Measurements from ENCODE around the gene RPS6KA2.

The RPS6KA2 gene

GRCh38 chr6:166663568-166663967 lies 36.5 kb upstream of the RPS6KA2 start:
- H3K9ac ChIP-seq (ENCODE audit: low read length) = no peak overlapping the region
- no peak overlapping the region for H3K4me3 ChIP-seq (ENCODE audit: low read length)
- peaks cover 5% of the 10 kb centered on the region for H3K27me3 ChIP-seq (ENCODE audit: control insufficient read depth, insufficient read depth, low read length)
- H3K36me3 ChIP-seq (ENCODE audit: control insufficient read depth, insufficient read depth, low read length) = no peaks in the 10 kb centered on the region
- no peaks in the 10 kb centered on the region for H3K9me3 ChIP-seq (ENCODE audit: control insufficient read depth, low read length)
- no peaks in the 10 kb centered on the region for H3K4me1 ChIP-seq (ENCODE audit: control insufficient read depth, insufficient read depth, low read length)

DNA sequence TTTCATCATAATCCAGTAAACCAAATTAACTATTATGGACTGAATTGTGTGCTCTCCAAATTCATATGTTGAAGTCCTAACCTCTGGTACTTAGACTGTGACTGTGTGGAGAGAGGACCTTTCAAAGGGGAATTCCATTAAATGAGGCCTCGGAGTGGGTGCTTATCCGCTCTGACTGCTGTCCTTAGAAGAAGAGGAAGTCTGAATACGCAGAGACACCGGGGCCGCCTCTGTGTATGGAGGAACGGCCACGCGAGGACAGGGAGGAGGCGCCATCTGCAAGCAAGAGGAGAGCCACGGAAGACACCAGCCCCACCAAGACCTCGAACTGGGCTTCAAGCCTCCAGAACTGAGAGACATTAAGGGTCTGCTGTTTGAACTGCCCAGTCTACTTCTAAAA lies 35.6 kb upstream of the RPS6KA2 start:
- no peaks in the 10 kb centered on the region for H3K4me1 ChIP-seq (ENCODE audit: control insufficient read depth, insufficient read depth, low read length)

GRCh38 chr6:166661327-166662085 lies 34.5 kb upstream of the RPS6KA2 start:
- peaks cover 5% of the 10 kb centered on the region for H3K4me1 ChIP-seq (ENCODE audit: control insufficient read depth, insufficient read depth, low read length)
- H3K27me3 ChIP-seq (ENCODE audit: control insufficient read depth, insufficient read depth, low read length) = peaks cover 13% of the 10 kb centered on the region
- H3K36me3 ChIP-seq (ENCODE audit: control insufficient read depth, insufficient read depth, low read length) = no peaks in the 10 kb centered on the region
- no peak overlapping the region for H3K9ac ChIP-seq (ENCODE audit: low read length)
- H3K9me3 ChIP-seq (ENCODE audit: control insufficient read depth, low read length) = no peaks in the 10 kb centered on the region
- no peak overlapping the region for H3K4me3 ChIP-seq (ENCODE audit: low read length)

More for the DNA sequence above, 35.6 kb upstream of the RPS6KA2 start:
- Histone ChIP-seq H3K36me3 (ENCODE audit: control insufficient read depth, insufficient read depth, low read length) (no peaks in the 10 kb centered on the region), H3K9me3 (ENCODE audit: control insufficient read depth, low read length) (no peaks in the 10 kb centered on the region), H3K4me3 (ENCODE audit: low read length) (no peak overlapping the region), H3K27me3 (ENCODE audit: control insufficient read depth, insufficient read depth, low read length) (peaks cover 7% of the 10 kb centered on the region), H3K9ac (ENCODE audit: low read length) (no peak overlapping the region)

GRCh38 chr6:166660157-166660688 lies 33.2 kb upstream of the RPS6KA2 start:
- H3K9ac ChIP-seq (ENCODE audit: low read length) = no peak overlapping the region
- H3K36me3 ChIP-seq (ENCODE audit: control insufficient read depth, insufficient read depth, low read length) = no peaks in the 10 kb centered on the region
- H3K4me1 ChIP-seq (ENCODE audit: control insufficient read depth, insufficient read depth, low read length) = peaks cover 8% of the 10 kb centered on the region
- H3K27me3 ChIP-seq (ENCODE audit: control insufficient read depth, insufficient read depth, low read length) = peaks cover 25% of the 10 kb centered on the region
- no peak overlapping the region for H3K4me3 ChIP-seq (ENCODE audit: low read length)
- no peaks in the 10 kb centered on the region for H3K9me3 ChIP-seq (ENCODE audit: control insufficient read depth, low read length)

GRCh38 chr6:166659581-166659980 lies 32.5 kb upstream of the RPS6KA2 start:
- Histone ChIP-seq H3K9me3 (ENCODE audit: control insufficient read depth, low read length) (no peaks in the 10 kb centered on the region), H3K4me1 (ENCODE audit: control insufficient read depth, insufficient read depth, low read length) (peaks cover 8% of the 10 kb centered on the region)

DNA sequence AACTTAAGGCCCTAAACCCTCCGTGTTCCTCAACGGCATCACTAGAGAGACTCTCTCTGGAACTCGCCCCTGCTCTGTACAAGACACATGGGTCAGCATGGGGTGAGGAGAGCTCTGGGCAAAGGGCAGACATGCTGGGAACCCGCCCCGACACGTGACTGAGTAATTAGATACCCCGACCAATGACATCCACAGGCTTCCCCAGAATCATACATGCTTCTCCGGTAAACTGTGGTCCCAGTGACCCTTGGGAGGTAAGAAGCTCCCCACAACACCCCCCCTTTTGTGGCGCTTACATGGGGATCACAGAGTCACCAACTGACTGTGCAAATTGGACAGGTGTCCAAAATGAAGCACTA lies 31.7 kb upstream of the RPS6KA2 start:
- Histone ChIP-seq H3K4me1 (ENCODE audit: control insufficient read depth, insufficient read depth, low read length) (peaks cover 8% of the 10 kb centered on the region), H3K9me3 (ENCODE audit: control insufficient read depth, low read length) (no peaks in the 10 kb centered on the region), H3K27me3 (ENCODE audit: control insufficient read depth, insufficient read depth, low read length) (peaks cover 25% of the 10 kb centered on the region), H3K9ac (ENCODE audit: low read length) (no peak overlapping the region), H3K36me3 (ENCODE audit: control insufficient read depth, insufficient read depth, low read length) (no peaks in the 10 kb centered on the region), H3K4me3 (ENCODE audit: low read length) (no peak overlapping the region)

More at GRCh38 chr6:166659581-166659980, 32.5 kb upstream of the RPS6KA2 start:
- Histone ChIP-seq H3K27me3 (ENCODE audit: control insufficient read depth, insufficient read depth, low read length) (peaks cover 25% of the 10 kb centered on the region), H3K9ac (ENCODE audit: low read length) (no peak overlapping the region), H3K4me3 (ENCODE audit: low read length) (no peak overlapping the region), H3K36me3 (ENCODE audit: control insufficient read depth, insufficient read depth, low read length) (no peaks in the 10 kb centered on the region)

DNA sequence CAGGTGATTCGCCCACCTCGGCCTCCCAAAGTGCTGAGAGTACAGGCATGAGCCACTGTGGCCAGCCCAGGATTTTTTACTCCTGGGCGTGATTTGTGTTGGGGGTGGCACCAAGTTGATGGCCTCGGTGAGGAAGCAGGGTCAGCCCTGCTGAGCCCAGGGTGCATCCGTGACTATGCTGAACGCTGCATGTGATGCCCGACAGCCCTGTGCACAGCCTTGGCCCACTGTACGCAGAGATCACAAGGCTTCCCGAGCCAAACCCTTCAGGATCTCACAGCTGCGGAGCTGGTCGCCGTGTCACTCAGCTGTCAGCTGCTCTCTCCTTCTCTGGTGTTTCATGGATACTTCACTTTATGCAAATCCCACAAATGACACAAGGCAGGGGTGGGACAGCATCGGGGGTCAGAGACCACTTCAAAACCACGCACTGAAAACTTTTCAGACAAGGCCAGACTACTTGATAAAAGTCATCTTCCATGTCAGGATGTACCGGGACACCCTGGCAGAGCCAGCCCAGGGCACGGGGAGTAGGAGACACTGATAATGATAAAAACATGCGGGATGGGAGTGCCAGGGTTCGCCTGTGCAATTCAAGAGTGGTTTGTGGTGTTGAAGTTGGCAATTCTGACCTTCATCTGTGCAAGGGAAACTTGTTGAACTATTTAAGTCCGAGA lies 31.2 kb upstream of the RPS6KA2 start:
- H3K4me3 ChIP-seq (ENCODE audit: low read length) = no peak overlapping the region
- peaks cover 8% of the 10 kb centered on the region for H3K4me1 ChIP-seq (ENCODE audit: control insufficient read depth, insufficient read depth, low read length)
- peaks cover 25% of the 10 kb centered on the region for H3K27me3 ChIP-seq (ENCODE audit: control insufficient read depth, insufficient read depth, low read length)
- no peaks in the 10 kb centered on the region for H3K36me3 ChIP-seq (ENCODE audit: control insufficient read depth, insufficient read depth, low read length)
- H3K9me3 ChIP-seq (ENCODE audit: control insufficient read depth, low read length) = no peaks in the 10 kb centered on the region
- no peak overlapping the region for H3K9ac ChIP-seq (ENCODE audit: low read length)

DNA sequence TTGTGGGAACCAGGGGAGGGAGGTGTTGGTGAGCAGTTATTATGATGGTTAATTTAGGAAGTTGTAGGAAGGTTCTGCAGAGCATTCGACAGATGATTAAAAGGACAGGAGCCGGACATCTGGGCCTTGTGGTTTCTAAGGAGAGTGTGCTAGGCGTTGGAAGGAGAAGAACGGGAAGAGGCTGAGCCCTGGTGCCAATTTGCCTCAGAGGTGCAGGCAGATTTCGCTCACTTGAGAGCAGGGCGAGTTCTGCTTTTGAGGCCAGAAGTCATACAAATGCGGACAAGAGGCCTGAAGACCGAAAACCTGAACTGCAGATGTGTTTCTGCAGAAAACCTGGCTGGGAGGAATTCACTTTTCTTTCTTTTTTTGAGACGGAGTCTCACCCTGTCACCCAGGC lies 30.5 kb upstream of the RPS6KA2 start:
- no peak overlapping the region for H3K9ac ChIP-seq (ENCODE audit: low read length)
- no peaks in the 10 kb centered on the region for H3K36me3 ChIP-seq (ENCODE audit: control insufficient read depth, insufficient read depth, low read length)
- no peak overlapping the region for H3K4me3 ChIP-seq (ENCODE audit: low read length)
- H3K9me3 ChIP-seq (ENCODE audit: control insufficient read depth, low read length) = no peaks in the 10 kb centered on the region
- peaks cover 8% of the 10 kb centered on the region for H3K4me1 ChIP-seq (ENCODE audit: control insufficient read depth, insufficient read depth, low read length)
- peaks cover 25% of the 10 kb centered on the region for H3K27me3 ChIP-seq (ENCODE audit: control insufficient read depth, insufficient read depth, low read length)

DNA sequence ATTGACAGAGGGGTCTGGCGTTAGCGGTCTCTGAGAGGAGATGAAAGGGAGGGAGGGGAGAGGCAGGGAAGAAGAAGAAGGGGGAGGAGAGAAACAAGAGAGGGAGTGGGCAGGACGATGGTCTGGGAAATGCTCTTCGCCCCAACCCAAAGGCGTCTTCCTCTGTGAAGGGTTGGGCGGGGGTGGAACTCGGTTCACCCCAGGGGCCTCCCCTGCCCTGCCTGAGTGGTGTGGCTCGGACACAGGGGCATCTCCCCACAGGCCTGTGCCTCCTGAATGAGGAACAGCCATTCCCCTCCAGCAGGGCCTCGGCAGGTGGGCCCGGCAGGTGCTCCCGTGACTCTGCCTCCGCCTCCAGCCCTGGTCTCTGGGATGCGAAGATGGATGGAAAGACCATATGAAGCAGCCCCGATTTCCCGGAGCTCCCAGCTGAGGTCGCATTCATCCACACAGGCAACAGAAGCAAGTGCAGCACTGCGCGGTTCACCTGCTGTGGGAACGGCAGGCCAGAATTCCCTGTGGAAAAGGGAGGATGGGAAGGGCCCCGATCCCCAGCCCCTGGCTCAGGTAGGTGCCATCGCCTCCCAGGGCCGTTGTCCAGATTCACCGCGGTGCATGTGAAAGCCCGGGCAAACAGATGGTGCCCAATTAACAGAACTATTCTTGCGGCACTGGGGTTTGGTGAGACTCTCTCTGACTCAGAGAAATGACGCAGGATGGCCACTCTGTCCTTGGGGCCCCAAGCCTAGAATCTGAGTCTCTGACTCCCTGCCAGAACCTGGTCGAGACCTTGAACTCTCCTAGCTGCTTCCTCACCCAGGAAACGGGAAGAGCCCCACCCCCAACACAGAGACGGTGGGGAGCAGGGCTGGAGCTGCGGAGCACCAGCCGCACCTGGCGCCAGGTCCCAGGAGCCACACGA lies 29.4 kb upstream of the RPS6KA2 start:
- Histone ChIP-seq H3K9me3 (ENCODE audit: control insufficient read depth, low read length) (no peaks in the 10 kb centered on the region), H3K4me1 (ENCODE audit: control insufficient read depth, insufficient read depth, low read length) (peaks cover 8% of the 10 kb centered on the region), H3K36me3 (ENCODE audit: control insufficient read depth, insufficient read depth, low read length) (no peaks in the 10 kb centered on the region), H3K4me3 (ENCODE audit: low read length) (no peak overlapping the region), H3K9ac (ENCODE audit: low read length) (no peak overlapping the region), H3K27me3 (ENCODE audit: control insufficient read depth, insufficient read depth, low read length) (peaks cover 25% of the 10 kb centered on the region)

DNA sequence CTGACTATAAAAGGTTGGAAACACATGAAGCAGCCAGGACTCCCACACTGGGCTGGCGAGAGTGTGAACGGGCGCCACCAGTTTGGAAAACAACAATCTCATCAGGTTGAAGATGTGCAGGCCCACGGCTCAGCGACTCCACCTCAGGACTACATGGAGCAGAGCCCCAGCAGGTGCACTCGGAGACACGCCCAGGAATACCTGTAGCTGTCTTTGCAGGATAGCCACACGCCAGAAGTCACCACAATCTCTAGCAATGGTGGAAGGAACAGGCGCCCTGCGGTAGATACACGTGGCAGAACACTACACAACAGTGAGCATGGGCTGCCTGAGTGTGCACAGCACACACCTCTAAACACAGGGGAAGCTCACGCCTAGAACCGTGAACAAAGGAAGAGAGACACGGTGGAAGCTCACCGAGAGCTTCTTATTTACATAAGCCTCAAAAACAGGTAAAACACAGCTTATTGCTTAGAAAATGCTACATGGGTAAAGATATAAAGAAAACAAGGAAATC lies 28.7 kb upstream of the RPS6KA2 start:
- Histone ChIP-seq H3K27me3 (ENCODE audit: control insufficient read depth, insufficient read depth, low read length) (peaks cover 25% of the 10 kb centered on the region), H3K9me3 (ENCODE audit: control insufficient read depth, low read length) (no peaks in the 10 kb centered on the region), H3K36me3 (ENCODE audit: control insufficient read depth, insufficient read depth, low read length) (no peaks in the 10 kb centered on the region), H3K4me1 (ENCODE audit: control insufficient read depth, insufficient read depth, low read length) (peaks cover 8% of the 10 kb centered on the region), H3K4me3 (ENCODE audit: low read length) (no peak overlapping the region), H3K9ac (ENCODE audit: low read length) (no peak overlapping the region)

- Histone ChIP-seq H3K36me3 (ENCODE audit: control insufficient read depth, insufficient read depth, low read length) (no peaks in the 10 kb centered on the region), H3K9ac (ENCODE audit: low read length) (no peak overlapping the region), H3K27me3 (ENCODE audit: control insufficient read depth, insufficient read depth, low read length) (peaks cover 25% of the 10 kb centered on the region), H3K9me3 (ENCODE audit: control insufficient read depth, low read length) (no peaks in the 10 kb centered on the region), H3K4me1 (ENCODE audit: control insufficient read depth, insufficient read depth, low read length) (peaks cover 8% of the 10 kb centered on the region), H3K4me3 (ENCODE audit: low read length) (no peak overlapping the region)
These were observed 28.2 kb upstream of the RPS6KA2 start for GRCh38 chr6:166655251-166655650.
